Activated CD4-positive, CD25-positive, alpha-beta regulatory T cell treated with anti-CD3 and anti-CD28 coated beads, Interleukin-2, amount 50 U/mL, for 16 hours (primary cell): Measurements from ENCODE around the gene UBE2K.
"Not testable (repeated sequence)": the region's sequence is repeated elsewhere in the genome, so short reads cannot be mapped to it uniquely, and the experiment has no call there.

ENCODE experiments used
- DNase-seq: peaks from one replicate; pipeline ENCODE4 v3.0.0-alpha.2; 2020; ENCODE audit warnings: low read depth, low spot score

UBE2K gene, protein sequence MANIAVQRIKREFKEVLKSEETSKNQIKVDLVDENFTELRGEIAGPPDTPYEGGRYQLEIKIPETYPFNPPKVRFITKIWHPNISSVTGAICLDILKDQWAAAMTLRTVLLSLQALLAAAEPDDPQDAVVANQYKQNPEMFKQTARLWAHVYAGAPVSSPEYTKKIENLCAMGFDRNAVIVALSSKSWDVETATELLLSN

DNA sequence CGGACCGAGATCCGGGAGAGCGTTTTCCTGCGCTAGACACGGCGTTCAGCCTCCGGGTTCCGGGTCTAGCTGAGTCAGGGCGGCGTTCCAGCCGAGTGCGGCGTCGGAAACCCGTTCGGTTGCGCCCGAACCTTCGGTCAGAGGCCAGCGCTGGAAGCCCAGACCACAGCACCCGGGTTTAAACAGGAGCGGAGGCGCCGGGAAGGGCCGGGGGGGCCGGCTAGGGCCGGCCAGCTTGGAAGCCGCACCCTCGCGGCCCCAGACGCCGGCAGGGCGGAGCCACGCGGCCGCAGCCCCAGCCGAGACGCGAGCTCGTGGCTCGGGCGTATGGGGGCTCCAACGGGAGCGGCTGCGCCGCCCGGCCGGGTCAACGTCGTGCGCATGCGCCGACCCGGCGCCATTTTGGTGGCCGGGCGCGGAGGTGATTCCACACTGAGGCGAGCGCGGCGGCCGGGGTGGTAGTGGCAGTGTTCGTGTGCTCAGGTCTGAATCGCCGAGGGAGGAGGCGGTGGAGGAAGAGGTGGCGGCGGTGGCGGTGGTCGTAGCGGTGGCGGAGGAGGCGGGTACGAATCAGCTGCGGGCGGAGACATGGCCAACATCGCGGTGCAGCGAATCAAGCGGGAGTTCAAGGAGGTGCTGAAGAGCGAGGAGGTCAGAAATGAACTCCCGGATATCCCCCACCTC is at the start of gene UBE2K:
TSS of gene UBE2K (plus strand) at position 397 of the 684 bp plus-strand sequence. CDS start at position 589, 192 bp downstream.
- peak; percentile 77 for DNase-seq

GRCh38 chr4:39648213-39648612 is 49.7 kb upstream of the UBE2K start:
- DNase-seq: no peak

DNA sequence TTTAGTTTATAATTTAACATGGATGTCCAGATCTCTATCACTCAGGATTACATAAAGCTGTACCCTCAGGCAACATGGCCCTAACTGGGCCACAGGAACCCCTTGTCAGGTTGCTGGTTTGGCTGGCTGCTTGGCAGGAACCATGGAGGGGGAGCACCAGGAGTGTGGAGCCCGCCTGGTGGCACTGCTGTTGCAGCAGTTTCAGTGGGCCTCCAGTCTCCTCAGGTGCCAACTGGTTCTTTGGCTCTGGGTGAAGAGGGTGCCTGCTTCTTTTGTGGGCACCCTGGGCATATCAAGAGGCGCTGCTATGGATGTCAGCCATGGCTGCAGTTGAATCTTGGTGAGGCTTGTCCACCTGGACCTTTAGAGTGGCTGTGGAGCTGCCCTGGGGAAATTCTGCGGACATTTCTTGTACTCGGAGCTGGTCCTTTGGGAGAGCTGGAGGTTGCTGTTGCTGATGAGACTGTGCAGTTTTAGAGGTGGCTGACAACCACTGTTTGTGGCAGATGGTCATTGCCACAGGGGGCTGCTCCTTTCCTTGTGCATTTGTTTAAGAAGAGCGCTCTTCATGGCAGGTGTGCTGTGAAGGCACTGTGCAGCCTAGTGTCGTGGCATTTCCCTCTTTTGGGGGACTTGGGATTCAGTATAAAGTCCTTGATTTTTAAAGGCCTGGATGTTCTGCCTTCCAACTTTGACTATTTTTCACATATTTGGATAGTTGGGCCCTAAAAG is 48.9 kb upstream of the UBE2K start:
- no peak for DNase-seq

DNA sequence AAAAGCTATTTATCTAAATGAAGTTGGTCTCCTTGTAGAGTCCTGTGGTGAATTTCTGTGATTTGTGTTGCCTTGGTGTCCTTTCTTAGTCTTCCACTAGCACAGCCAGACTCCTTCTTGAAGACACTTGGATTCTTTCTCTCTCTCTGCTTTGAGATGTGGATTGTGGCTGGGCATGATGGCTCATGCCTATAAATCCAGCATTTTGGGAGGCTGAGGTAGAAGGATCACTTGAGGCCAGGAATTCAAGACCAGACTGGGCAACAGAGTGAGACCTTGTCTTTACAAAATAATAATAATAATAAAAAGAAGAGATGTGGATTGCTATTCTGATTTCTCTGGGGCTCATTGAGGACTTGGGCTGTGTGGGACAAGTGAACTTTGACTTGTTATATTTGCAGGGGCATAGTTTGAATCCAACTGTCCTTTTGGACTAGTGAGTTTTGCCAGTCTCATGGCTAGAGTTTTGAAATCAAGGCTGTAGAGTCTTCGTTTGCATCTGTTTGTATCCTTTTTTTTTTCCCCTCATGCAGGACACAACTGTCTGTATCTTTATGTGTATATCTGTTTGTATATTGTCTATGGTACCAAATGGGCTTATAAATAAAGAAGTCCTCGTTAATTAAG is 48.2 kb upstream of the UBE2K start:
- no peak for DNase-seq

DNA sequence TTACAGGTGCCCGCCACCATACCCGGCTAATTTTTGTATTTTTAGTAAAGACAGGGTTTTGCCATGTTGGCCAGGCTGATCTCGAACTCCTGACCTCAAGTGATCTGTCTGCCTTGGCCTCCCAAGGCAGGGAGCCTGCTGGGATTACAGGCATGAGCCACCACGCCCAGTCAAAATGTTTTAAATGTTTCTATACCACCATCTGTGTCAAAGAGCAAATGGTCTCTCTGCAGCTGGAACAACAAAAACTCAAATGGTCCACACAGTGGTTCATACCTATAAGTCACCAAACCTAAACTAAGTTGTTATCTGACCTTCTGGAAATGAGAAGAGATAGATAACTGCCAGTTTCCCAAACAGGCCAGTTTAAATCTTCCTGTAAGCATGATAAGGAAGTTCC is 46.4 kb upstream of the UBE2K start:
- DNase-seq: not testable (repeated sequence)

GRCh38 chr4:39655211-39655610 is 42.7 kb upstream of the UBE2K start:
- DNase-seq: no peak

DNA sequence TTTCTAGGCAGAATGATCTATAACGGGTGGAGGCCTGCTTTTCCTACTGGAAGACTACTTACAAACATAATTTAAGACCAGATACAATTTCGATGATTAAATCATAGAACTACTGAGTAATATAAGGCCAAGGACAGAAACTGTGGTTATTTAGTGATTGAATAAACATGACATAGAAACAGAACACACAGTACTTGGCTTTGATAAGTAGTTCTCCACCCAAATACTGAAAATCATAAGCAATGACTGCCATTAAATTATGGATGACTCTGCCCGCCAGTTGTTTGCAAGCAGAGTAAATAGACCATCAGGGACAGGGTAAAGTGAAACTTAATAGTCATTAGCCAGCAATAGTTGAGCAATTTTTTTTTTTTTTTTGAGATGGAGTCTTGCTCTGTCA is 42.1 kb upstream of the UBE2K start:
- no peak for DNase-seq

- not testable (repeated sequence) for DNase-seq
Observed at GRCh38 chr4:39656638-39657037, 41.3 kb upstream of the UBE2K start.

GRCh38 chr4:39657465-39657864 is 40.5 kb upstream of the UBE2K start:
- no peak for DNase-seq

DNA sequence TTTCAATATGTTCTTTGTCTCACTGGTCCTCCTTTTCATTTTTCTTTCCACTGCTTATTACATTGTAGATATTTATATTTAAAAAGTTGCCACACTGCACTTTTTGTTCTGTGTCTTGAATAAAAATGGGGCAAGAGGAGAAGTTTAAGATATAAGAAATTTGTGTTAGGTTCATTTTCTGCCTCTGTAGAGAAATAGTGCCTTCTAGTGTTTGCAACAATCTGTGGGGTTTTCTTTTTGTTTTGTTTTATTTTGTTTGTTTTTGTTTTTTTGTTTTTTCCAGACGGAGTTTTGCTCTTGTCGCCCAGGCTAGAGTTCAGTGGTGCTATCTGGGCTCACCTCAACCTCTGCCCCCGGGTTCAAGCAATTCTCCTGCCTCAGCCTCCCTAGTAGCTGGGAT is 39.2 kb upstream of the UBE2K start:
- DNase-seq: no peak

DNA sequence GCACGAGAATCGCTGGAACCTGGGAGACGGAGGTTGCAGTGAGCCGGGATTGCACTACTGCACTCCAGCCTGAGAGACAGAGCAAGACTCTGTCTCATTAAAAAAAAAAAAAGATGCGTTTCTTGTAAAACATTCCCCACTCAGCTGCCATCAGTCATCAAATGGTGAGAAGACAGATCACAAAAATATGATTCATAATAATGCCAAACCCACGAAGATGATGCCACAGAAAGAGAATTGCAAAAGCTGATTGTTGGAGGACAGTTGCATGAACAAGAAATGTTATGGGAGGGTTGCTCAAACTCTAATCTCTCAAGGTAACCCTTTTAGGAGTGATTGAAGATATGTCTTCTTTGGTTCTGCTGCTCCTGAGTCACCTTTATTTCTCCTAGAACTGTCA is 37.9 kb upstream of the UBE2K start:
- no peak for DNase-seq

- DNase-seq: no peak
Observed at GRCh38 chr4:39660757-39661156, 37.2 kb upstream of the UBE2K start.

DNA sequence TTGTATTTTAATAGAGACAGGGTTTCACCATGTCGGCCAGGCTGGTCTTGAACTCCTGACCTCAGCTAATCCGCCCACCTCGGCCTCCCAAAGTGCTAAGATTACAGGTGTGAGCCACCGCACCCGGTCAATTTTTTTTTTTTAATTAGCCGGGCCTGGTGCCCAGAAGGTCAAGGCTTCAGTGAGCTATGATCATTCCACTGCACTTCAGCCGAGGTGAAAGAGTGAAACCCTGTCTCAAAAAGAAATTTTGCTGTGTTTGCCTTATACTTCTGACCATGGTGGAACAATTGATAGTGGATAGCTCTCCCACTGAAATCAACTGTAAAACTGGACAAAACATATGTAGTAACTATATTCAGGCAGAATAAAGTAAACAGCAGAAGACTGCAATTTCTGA is 35.3 kb upstream of the UBE2K start:
- DNase-seq: no peak

- DNase-seq: no peak
Observed at GRCh38 chr4:39664828-39665731, 32.9 kb upstream of the UBE2K start.

- no peak for DNase-seq
Observed at GRCh38 chr4:39667706-39668105, 30.2 kb upstream of the UBE2K start.

DNA sequence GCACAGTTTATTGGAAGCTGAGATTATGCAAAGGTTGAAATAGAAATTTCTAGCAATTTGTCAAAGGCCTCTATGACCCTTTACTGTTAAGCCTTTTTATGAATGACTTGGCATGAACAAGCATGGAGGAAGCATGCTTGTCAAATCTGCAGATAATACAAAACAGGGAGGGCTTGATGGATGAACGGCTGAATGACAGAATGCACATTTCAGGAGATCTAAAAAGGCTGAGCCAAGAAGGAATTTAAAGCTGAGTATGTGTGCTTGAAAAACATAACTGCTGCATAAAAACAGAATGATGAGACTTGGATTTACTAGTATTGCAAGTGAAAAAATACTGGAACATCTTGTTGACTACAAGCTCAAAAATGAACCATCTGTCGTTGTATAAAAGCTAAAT is 29.0 kb upstream of the UBE2K start:
- DNase-seq: no peak

DNA sequence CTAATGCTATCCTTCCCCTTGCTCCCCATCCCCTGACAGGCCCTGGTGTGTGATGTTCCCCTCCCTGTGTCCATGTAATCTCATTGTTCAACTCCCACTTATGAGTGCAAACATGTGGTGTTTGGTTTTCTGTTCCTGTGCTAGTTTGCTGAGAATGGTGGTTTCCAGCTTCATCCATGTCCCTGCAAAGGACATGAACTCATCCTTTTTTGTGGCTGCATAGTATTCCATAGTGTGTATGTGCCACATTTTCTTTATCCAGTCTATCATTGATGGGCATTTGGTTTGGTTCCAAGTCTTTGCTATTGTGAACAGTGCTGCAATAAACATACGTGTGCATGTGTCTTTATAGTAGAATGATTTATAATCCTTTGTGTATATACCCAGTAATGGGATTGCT is 27.6 kb upstream of the UBE2K start:
- DNase-seq: not testable (repeated sequence)

DNA sequence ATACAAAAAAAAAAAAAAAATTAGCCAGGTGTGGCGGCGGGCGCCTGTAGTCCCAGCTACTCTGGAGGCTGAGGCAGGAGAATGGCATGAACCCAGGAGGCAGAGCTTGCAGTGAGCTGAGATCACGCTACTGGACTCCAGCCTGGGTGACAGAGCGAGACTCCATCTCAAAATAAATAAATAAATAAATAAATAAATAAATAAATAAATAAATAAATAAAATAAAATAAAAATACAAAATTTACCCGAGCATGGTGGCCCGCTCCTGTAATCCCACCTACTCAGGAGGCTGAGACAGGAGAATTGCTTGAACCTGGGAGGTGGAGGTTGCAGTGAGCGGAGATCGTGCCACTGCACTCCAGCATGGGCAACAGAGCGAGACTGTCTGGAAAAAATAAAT is 22.3 kb upstream of the UBE2K start:
- not testable (repeated sequence) for DNase-seq

GRCh38 chr4:39681003-39681402 is 16.9 kb upstream of the UBE2K start:
- not testable (repeated sequence) for DNase-seq

GRCh38 chr4:39682138-39682537 is 15.8 kb upstream of the UBE2K start:
- no peak for DNase-seq

- no peak for DNase-seq
Observed at GRCh38 chr4:39685990-39686389, 11.9 kb upstream of the UBE2K start.
